ENCODE measurements around the gene TXNDC8.

DNA sequence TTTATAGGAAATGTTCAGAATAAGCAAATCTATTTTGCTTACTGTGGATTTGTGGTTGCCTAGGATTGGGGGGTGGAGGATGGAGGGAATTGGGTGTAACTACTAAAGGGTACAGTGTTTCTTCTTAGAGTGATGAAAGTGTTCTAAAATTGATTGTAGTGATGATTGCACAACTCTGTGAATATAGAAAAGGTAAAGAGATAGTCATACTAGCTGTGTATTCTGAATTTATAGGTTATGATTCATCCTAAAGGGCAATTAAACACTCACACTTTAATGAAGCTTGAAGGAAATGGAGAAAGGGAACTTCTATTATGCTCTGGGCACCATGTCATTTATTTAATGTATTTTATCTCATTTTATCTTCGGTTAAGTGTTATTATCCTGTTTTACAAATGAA lies 9.9 kb downstream of the TXNDC8 start:
- TF ChIP-seq, protein P1, sequence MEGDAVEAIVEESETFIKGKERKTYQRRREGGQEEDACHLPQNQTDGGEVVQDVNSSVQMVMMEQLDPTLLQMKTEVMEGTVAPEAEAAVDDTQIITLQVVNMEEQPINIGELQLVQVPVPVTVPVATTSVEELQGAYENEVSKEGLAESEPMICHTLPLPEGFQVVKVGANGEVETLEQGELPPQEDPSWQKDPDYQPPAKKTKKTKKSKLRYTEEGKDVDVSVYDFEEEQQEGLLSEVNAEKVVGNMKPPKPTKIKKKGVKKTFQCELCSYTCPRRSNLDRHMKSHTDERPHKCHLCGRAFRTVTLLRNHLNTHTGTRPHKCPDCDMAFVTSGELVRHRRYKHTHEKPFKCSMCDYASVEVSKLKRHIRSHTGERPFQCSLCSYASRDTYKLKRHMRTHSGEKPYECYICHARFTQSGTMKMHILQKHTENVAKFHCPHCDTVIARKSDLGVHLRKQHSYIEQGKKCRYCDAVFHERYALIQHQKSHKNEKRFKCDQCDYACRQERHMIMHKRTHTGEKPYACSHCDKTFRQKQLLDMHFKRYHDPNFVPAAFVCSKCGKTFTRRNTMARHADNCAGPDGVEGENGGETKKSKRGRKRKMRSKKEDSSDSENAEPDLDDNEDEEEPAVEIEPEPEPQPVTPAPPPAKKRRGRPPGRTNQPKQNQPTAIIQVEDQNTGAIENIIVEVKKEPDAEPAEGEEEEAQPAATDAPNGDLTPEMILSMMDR (IDR thresholded peaks at IDR 0.05): no peak
- TF ChIP-seq POLR2A (IDR thresholded peaks at IDR 0.05): no peak

All from thyroid gland (tissue), 4 donors.